ENCODE results near the gene MKI67.

MKI67 gene

DNA sequence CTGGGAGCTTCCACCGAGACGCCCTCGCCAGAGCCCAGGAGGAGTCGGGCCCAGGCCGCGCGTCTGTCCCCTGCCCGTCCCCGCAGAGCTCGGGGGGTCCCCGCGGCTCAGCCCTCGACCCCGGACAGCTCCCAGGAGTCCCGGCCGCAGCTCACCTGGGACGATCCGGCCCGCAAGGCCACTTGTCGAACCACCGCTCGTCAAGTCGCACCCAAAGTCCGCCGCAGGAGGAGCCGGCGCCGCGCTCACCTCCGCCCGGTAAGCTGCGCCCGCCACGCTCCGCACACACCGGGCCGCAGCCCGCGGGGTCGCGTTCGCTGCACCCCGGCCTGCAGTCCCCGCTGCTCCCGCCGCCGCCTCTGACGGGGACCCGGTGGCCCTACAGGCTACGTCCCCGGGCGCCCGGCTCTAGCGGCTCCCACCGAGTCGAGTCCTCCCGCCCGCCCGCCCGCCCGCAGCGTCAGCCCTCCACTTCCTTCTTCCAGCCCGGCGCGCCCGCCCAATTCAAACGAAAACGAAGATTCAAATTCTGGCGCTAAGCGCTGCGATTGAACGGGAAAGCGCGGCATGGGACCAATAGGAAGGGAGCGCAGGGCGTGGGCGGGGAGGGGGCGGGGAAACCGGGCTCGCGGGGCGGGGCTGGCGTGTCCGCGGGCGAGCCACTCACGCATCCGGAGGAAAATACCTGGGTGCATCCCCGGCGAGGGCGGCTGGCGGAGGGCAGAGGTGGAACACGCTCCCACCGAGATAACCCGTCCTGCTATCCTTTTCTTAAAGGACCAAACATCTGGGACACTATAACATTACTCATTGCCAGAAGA is at the start of gene MKI67:
MKI67 (minus strand) TSS at position 480 of the 821 bp plus-strand sequence. CDS start 756 bp downstream, outside the sequence.
- peaks cover 29% of the 10 kb centered on the region for H3K36me3 Mint-ChIP-seq (ENCODE audit: low read depth)
- peaks cover 50% of the 10 kb centered on the region for H3K4me1 Mint-ChIP-seq
- peak within 1 kb of the TSS; percentile 95 for H3K4me3 Mint-ChIP-seq
- DNase-seq, result peak; percentile 89
- no peak within 1 kb of the TSS for H3K27ac Mint-ChIP-seq
- H3K27me3 Mint-ChIP-seq (ENCODE audit: low read depth, poor library complexity), result peaks cover 5% of the 10 kb centered on the region
- no peak for TF ChIP-seq CTCF (IDR thresholded peaks at IDR 0.05)
- H3K9me3 Mint-ChIP-seq, result peaks cover 4% of the 10 kb centered on the region

DNA sequence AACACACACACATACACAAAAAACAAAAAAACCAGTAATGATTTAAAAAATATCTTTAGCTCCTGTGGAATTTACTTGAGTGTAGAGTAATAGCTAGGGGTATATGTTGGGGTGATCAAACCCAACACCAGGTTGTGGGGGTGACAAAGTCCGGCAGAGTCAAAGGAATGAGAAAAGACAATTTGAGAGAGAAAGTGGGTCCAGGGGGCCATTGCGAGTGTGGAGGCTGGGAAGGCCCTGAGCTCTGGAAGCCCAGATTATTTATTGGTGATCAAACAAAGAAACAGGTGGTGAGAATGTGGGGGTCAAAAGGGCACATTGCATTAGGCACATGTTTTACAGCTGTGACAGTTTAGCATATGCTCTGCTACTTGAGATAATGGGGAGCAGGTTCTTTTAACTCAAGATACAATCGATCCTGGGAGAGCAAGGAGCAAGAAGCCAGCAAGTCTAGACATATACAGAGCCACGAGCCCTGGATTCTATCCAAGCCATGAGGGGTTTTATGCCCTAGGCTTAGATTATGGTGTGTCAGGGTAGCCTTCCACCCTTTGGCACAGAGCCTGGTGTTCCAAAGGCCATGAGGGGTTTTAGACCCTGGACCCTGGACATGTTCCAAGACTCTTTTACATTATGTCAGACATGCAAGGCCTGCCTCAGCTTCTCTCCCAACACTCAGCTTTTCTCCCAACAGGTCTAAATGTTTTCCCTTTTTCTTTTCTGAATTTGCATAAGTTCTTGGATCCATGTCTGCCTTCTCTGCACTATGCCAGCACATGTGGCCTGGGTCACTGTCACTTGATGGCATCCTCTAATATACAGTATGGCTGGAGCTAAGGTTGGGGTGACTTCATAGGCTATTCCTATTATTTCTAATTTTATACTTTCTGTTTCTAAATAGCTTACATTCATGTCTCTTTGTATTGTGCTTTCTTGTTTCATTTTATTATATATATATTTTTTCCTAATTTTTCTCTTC is 48.6 kb upstream of the MKI67 start:
- DNase-seq, result no peak
- Mint-ChIP-seq H3K9me3 (peaks cover 50% of the 10 kb centered on the region), H3K4me1 (no peaks in the 10 kb centered on the region), H3K27me3 (ENCODE audit: low read depth, poor library complexity) (peaks cover 8% of the 10 kb centered on the region), H3K36me3 (ENCODE audit: low read depth) (no peaks in the 10 kb centered on the region), H3K27ac (no peak overlapping the region), H3K4me3 (no peak overlapping the region)
- no peak for TF ChIP-seq CTCF (IDR thresholded peaks at IDR 0.05)

- no peak for DNase-seq
- TF ChIP-seq CTCF (IDR thresholded peaks at IDR 0.05), result no peak
- no peak overlapping the region for H3K4me3 Mint-ChIP-seq
- H3K4me1 Mint-ChIP-seq, result no peaks in the 10 kb centered on the region
- H3K9me3 Mint-ChIP-seq, result peaks cover 50% of the 10 kb centered on the region
- no peaks in the 10 kb centered on the region for H3K36me3 Mint-ChIP-seq (ENCODE audit: low read depth)
- H3K27me3 Mint-ChIP-seq (ENCODE audit: low read depth, poor library complexity), result peaks cover 14% of the 10 kb centered on the region
- H3K27ac Mint-ChIP-seq, result no peak overlapping the region
Measured at GRCh38 chr10:128173386-128173785, 47.2 kb upstream of the MKI67 start.

GRCh38 chr10:128172756-128173155 is 46.5 kb upstream of the MKI67 start:
- Mint-ChIP-seq H3K36me3 (ENCODE audit: low read depth) (no peaks in the 10 kb centered on the region), H3K27me3 (ENCODE audit: low read depth, poor library complexity) (peaks cover 16% of the 10 kb centered on the region), H3K4me1 (no peaks in the 10 kb centered on the region), H3K4me3 (no peak overlapping the region), H3K27ac (no peak overlapping the region), H3K9me3 (peaks cover 50% of the 10 kb centered on the region)
- TF ChIP-seq CTCF (IDR thresholded peaks at IDR 0.05), result no peak
- DNase-seq, result no peak

DNA sequence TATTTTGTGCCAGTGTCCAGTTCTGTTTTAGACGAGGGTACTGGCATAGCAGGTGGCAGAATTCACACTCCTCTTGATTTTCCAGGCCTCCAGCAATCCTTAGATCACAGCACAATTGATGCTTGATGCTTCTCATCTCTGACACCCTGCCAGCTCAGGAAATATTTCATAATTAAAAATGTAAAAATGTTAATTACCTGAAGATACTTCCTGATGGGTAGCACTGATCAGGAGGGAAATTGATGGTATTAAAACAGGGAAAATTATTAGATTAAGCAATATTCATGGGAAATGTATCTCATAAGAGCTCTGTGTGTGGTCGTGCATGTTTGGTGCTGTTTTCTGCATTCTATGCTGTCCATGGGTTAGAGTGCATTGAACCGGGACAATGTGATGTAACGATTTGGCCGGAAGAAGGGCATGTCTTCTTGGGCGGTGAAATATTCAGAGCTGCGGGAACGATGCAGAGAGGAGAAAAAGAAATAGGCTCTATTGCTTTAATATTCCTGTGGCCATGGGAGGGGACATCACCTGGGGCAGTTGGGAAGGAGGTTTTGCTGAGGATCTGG is 43.7 kb upstream of the MKI67 start:
- no peak for DNase-seq
- TF ChIP-seq CTCF (IDR thresholded peaks at IDR 0.05), result no peak
- H3K9me3 Mint-ChIP-seq, result peaks cover 32% of the 10 kb centered on the region
- H3K4me1 Mint-ChIP-seq, result no peaks in the 10 kb centered on the region
- H3K36me3 Mint-ChIP-seq (ENCODE audit: low read depth), result no peaks in the 10 kb centered on the region
- H3K27me3 Mint-ChIP-seq (ENCODE audit: low read depth, poor library complexity), result peaks cover 18% of the 10 kb centered on the region
- H3K4me3 Mint-ChIP-seq, result no peak overlapping the region
- no peak overlapping the region for H3K27ac Mint-ChIP-seq

Measured in nephron progenitor cell (in vitro differentiated cells).